GM21576 (cell line): ENCODE results near the gene CKS1B.

Experiments used
- ATAC-seq: cut with Tn5 transposase; IDR thresholded peaks from one replicate; pipeline ENCODE4 v1.9.1; 2021; ENCODE audit warnings: mild to moderate bottlenecking, moderate library complexity; ENCODE audit not compliant: unreplicated experiment

CKS1B gene

DNA sequence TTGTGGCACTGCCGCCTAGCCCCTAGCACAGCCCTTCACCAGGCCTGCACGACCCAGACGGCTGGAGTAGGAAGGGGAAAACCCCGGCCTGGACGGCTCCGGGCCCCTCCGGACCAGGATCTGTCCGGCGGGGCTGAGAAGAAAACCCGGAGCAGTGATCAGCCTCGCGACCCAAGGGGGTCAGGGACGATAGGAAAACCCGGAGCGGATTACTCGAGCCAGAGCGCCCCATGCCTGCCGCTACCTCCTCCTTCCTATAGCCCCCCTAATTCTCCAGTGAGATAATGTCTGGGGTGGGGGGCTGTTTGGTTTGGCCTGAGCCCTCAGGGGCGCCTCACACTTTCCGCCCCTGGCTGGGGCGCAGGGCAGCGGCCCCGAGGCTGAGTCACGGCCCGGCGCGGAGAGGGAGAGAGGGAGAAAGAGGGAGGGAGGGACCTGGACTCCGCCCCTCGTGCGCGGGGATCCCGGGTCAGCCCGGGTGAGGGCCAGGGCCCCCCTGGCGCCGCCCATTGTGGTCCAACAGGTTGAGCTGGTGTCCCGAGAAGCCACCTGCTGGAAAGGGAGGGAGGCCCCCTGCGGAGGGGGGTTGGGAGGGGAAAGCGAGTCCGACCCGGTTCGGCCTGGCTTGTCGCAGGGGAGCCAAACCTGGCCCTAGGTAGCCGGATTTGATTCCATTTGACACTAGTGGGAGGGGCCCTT is 26.4 kb downstream of the CKS1B start:
- ATAC-seq, result peak; percentile 45

GRCh38 chr1:155001425-155001674 is 26.9 kb downstream of the CKS1B start:
- ATAC-seq, result peak; percentile 11

DNA sequence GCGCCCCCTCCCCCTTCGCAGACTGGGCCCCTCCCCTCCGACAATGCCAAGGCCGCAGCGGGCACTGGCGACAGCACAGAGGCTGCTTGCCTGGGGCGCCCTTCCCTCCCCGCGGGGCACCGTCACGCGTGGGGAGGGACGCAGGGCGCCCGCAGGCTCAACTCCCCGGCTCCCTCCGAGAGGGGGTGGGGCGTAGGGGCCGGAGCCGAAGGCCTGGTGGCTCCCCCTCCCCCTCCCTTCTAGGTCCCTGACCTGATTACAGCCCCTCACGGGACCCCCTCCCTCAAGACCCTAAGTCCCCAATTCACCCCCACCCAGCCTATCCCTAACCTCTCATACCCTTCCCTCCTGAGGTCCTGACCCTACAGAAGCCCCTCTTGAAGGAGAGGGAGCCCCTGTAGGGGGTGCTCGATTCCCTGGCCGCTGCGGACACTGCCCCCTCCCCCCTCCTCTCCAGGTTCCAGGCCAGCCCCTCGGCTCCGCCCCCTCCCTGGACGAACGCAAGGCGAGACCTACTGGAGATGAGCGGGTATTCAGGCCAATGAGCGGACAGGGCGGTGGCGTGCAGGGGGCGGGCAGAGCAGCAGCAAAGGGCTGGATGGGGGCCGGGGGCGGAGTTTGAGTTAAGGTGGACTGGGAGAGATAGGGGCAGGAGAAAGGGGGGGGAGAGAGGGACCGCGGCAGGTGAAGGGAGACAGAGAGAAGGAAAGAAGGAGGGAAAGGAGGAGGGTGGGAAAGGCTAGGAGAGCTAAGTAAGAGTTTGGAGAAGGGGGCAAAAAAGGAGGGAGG is 27.4 kb downstream of the CKS1B start:
- peak; percentile 46 for ATAC-seq

GRCh38 chr1:155002464-155003226 is 28.2 kb downstream of the CKS1B start, which contains the start of gene ZBTB7B:
TSS of gene ZBTB7B (plus strand) at chr1:155002802. CDS start at chr1:155014661, 11,859 bp downstream.
- ATAC-seq, result no peak

- no peak for ATAC-seq
These were observed 28.8 kb downstream of the CKS1B start for GRCh38 chr1:155003227-155003765.

- ATAC-seq, result no peak
These were observed 29.4 kb downstream of the CKS1B start for GRCh38 chr1:155003766-155004351.

GRCh38 chr1:155004352-155005075 is 30.0 kb downstream of the CKS1B start:
- ATAC-seq, result no peak

DNA sequence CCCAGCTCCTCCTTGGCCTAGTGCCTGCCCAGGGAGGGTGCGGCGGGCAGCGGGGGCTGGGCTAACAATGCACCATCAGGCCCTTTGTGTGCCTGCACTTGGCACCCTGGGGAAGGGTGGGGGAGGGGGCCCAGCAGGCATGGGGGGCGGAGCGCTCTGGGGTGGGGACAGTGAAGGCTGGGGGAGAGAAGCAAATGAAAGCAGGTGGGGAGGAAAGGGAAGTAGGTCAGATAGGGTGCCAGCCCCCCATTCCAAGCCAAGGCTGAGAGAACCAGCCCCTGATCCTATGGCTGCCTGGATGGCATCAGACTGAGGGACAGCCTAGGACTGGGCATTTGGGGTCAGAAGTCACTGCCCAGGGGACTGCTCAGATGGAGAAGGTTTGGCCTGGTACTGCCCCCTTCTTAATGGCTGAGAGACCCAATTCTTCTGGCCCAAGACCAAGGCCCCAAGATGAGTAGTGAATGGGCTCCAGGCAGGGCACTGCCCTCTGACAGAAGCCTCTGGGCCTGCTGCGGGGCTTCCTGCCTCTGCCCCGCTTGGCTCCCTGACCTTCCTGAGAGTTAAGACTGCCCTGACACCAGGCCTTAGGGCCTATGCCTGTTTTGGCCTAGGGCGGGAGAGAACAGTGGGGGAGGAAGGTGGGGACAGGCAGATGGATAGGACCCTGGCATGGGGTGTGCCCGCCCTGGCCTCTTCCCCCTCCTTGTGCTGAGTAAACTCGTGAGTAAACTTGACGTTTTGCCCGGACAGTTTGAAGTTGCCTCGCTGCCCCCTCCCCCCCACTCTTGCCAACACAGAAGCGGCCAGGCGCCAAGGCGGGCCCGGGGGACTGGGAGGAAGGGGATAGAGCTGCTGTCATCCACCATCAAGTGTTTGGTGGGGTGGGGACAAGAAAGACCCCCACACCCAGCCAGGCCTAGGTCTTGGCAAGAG is 30.9 kb downstream of the CKS1B start:
- no peak for ATAC-seq

DNA sequence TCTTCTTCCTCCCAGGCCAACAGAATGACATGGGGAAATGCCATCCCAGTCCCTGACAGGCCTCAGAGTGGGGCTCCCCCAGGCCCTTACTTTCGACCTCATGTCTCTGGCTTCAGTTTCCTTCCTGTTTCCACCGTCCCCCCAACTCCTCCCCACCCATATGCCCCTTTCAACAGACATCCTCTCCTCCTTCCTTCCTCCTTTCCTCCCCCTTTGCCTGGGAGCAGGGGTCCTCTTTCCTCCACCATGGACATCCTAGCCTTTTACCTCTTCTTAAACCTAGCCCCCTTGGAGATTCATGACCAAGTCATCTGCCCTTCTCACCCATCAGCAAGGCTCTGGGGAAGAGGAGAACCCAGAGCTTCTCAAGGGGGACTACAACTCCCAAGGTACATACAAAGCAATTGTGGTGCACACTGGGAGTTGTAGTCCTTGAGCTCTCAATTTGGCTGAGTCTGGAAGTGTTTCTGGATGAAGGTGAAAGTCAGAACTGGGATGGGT is 32.2 kb downstream of the CKS1B start:
- no peak for ATAC-seq

DNA sequence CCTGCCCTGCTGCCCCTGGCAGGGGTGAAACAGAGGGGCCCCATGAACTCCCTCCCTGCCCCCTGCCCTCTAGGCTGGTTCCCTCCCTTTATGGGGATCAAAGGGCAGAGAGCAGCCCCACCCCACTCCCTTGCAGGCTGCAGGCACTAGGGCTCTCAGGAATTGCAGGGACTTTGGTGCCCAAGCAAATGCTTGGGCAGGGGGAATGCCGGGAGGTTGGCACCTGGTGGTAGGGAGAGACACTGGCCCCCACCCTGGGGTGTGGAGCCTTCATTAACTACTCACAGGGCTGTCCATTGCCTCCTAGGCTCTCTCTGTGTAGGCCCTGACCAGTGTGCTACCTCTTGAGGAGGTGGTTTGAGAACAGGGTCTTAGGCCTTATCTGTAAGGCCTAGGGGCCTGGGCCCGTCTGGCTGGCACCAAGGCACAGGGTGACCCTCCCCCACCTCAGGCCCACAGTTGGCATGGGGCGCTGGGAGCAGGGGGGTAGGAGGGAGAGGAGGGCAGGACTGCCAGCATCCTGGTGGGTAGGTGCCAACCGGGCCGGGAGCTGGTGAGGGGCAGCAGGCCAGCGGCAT is 32.9 kb downstream of the CKS1B start:
- no peak for ATAC-seq

- ATAC-seq, result no peak
These were observed 33.8 kb downstream of the CKS1B start for GRCh38 chr1:155008015-155008941.

- ATAC-seq, result no peak
These were observed 34.8 kb downstream of the CKS1B start for GRCh38 chr1:155009221-155009711.

DNA sequence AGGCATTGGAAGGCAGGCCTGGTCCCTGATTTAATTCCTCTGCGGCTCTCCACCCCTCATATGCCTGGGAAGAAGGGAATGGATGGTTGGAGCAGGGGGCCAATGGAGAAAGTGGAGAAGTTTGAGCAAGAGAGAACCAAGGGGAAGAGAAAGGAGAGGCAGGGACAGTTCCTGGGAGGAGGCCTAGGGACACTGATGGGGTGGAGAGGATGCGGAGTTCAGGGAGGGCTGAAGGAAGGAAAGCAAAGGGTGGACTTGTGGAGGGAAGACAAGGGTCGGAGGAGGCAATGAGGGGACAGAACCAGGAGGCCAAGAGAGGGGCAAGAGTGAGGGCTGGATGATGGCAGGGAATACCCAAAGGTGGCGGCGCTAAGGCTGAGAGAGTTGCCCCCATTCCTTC is 35.3 kb downstream of the CKS1B start:
- no peak for ATAC-seq

- no peak for ATAC-seq
These were observed 35.9 kb downstream of the CKS1B start for GRCh38 chr1:155010211-155010918.

DNA sequence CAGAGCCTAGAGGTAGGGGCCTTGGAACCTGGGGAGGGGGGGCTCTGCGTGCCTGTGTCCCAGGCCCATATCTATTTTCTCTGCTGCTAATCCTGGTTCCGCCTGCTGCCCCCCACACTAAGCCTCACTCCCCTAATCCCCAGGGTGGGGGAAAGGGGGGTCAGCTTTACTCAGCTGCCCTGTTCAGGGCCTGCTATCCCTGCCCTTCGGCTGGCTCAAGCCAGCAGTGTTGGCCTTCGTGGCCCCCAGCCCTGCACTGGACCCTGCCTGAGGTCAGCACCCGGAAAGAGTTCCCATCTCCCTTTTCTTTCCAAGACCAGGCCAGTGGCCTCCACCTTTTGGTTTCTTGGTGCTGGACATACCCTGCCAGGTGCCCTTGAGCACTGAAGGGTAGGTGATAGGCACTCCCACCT is 36.5 kb downstream of the CKS1B start:
- no peak for ATAC-seq

- ATAC-seq, result no peak
These were observed 37.0 kb downstream of the CKS1B start for GRCh38 chr1:155011437-155012025.
